GM12892 (cell line): ENCODE data around the gene POU6F2.

Source experiments
- POLR2A ChIP-seq: IDR thresholded peaks from 2 replicates; pipeline ENCODE4 v1.6.1; 2011; ENCODE audit warnings: low read depth, low read length, control low read depth
- POLR2AphosphoS5 ChIP-seq: IDR thresholded peaks from 2 replicates; pipeline ENCODE4 v1.6.1; 2011; ENCODE audit warnings: low read depth, low read length, control low read depth
- TAF1 ChIP-seq: IDR thresholded peaks from 2 replicates; pipeline ENCODE4 v1.6.1; 2011; ENCODE audit warnings: low read depth, mild to moderate bottlenecking, control low read depth, low read length, borderline replicate concordance

DNA sequence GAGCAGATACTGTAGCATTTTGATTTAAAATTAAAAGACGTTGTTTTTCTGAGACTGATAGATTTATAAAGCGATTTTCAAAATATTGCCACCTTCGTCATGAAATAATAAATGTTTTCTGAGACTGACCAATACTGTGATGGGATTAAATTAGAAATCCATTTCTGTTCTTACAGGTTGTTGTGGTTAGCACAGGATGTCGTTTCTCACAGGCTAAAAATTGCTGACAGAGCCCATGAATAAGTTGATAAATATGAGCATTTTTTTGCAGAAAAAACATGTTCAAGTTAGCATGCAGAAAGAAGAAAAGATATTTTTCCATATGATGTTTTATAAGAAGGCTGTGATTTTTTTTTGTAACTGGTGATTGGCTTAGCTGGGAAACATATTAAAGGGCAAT is 66.8 kb downstream of the POU6F2 start:
- TF ChIP-seq POLR2A (no peak), POLR2AphosphoS5 (no peak), TAF1 (no peak)
